ENCODE data around the gene TRIM38.

The TRIM38 gene

DNA sequence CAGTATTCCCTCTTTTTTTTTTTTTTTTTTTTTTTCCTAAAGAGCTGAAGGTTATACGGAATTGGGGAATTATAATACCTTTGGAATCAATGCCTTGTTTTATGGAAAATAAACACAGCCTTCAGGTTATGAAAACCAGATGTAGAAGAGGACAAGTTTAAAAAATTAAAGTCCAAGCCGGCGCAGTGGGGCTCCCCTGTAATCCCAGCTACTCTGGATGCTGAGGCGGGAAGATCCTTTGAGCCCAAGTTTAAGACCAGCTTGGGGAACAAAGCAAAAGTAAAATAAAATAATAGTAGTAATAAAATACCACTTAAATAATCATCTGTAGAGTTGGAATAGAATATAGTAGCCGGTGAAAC lies 57.3 kb downstream of the TRIM38 start:
- Mint-ChIP-seq H3K4me3 (peak overlapping the region; percentile 93), H3K27me3 (no peaks in the 10 kb centered on the region), H3K27ac (peak overlapping the region; percentile 99), H3K36me3 (no peaks in the 10 kb centered on the region), H3K4me1 (ENCODE audit: low read depth) (peaks cover 31% of the 10 kb centered on the region), H3K9me3 (ENCODE audit: low read depth) (no peaks in the 10 kb centered on the region)

- peaks cover 33% of the 10 kb centered on the region for H3K4me1 Mint-ChIP-seq (ENCODE audit: low read depth)
- H3K9me3 Mint-ChIP-seq (ENCODE audit: low read depth) = no peaks in the 10 kb centered on the region
- peak overlapping the region; percentile 99 for H3K27ac Mint-ChIP-seq
- H3K36me3 Mint-ChIP-seq = no peaks in the 10 kb centered on the region
- no peaks in the 10 kb centered on the region for H3K27me3 Mint-ChIP-seq
- peak overlapping the region; percentile 93 for H3K4me3 Mint-ChIP-seq
Observed at GRCh38 chr6:26020329-26021000, 57.9 kb downstream of the TRIM38 start.

DNA sequence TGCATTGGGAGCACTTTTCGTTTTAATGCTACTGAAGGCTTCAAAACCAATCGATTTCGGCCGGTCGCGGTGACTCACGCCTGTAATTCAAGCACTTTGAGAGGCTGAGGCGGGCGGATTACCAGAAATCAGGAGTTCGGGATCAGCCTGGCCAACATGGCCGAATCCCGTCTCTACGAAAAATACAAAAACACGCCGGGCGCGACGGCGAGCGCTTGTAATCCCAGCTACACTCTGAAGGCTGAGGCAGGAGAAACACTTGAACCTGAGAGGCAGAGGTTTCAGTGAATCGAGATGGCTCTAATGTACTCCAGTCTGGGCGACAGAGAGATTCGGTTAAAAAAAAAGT lies 58.4 kb downstream of the TRIM38 start:
- Mint-ChIP-seq H3K9me3 (ENCODE audit: low read depth) (no peaks in the 10 kb centered on the region), H3K4me3 (peak overlapping the region; percentile 93), H3K27me3 (no peaks in the 10 kb centered on the region), H3K36me3 (no peaks in the 10 kb centered on the region), H3K4me1 (ENCODE audit: low read depth) (peaks cover 38% of the 10 kb centered on the region), H3K27ac (peak overlapping the region; percentile 99)

DNA sequence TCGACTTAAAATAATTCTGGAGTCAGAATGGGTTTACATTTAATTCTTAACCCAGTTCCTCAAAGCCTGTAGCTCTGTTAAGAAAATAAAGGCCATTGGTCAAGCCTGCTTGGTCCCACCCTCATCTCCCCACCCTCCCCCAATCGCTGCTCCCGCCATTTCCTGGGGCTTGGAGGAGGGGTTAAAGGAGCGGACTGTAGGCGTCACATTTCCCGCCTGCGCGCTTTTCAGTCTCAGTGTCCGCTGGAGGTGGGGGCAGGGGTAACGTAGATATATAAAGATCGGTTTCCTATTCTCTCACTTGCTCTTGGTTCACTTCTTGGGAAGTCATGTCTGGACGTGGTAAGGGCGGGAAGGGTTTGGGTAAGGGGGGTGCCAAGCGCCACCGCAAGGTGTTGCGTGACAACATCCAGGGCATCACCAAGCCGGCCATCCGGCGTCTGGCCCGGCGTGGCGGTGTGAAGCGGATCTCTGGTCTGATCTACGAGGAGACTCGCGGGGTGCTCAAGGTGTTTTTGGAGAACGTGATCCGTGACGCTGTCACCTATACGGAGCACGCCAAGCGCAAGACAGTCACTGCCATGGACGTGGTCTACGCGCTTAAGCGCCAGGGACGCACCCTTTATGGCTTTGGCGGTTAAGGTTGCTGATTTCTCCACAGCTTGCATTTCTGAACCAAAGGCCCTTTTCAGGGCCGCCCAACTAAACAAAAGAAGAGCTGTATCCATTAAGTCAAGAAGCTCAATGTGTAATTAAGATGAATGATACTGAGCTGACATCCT lies 58.9 kb downstream of the TRIM38 start:
- peak overlapping the region; percentile 99 for H3K27ac Mint-ChIP-seq
- H3K27me3 Mint-ChIP-seq = no peaks in the 10 kb centered on the region
- no peaks in the 10 kb centered on the region for H3K9me3 Mint-ChIP-seq (ENCODE audit: low read depth)
- peak overlapping the region; percentile 93 for H3K4me3 Mint-ChIP-seq
- no peaks in the 10 kb centered on the region for H3K36me3 Mint-ChIP-seq
- H3K4me1 Mint-ChIP-seq (ENCODE audit: low read depth) = peaks cover 43% of the 10 kb centered on the region

- no peaks in the 10 kb centered on the region for H3K27me3 Mint-ChIP-seq
- H3K4me1 Mint-ChIP-seq (ENCODE audit: low read depth) = peaks cover 47% of the 10 kb centered on the region
- H3K36me3 Mint-ChIP-seq = no peaks in the 10 kb centered on the region
- H3K9me3 Mint-ChIP-seq (ENCODE audit: low read depth) = no peaks in the 10 kb centered on the region
- H3K4me3 Mint-ChIP-seq = peak overlapping the region; percentile 93
- H3K27ac Mint-ChIP-seq = peak overlapping the region; percentile 99
Observed at GRCh38 chr6:26022132-26022472, 59.5 kb downstream of the TRIM38 start.

- H3K36me3 Mint-ChIP-seq = no peaks in the 10 kb centered on the region
- no peaks in the 10 kb centered on the region for H3K9me3 Mint-ChIP-seq (ENCODE audit: low read depth)
- H3K27me3 Mint-ChIP-seq = no peaks in the 10 kb centered on the region
- peak overlapping the region; percentile 99 for H3K27ac Mint-ChIP-seq
- H3K4me3 Mint-ChIP-seq = peak overlapping the region; percentile 93
- peaks cover 47% of the 10 kb centered on the region for H3K4me1 Mint-ChIP-seq (ENCODE audit: low read depth)
Observed at GRCh38 chr6:26022737-26023136, 60.1 kb downstream of the TRIM38 start.

DNA sequence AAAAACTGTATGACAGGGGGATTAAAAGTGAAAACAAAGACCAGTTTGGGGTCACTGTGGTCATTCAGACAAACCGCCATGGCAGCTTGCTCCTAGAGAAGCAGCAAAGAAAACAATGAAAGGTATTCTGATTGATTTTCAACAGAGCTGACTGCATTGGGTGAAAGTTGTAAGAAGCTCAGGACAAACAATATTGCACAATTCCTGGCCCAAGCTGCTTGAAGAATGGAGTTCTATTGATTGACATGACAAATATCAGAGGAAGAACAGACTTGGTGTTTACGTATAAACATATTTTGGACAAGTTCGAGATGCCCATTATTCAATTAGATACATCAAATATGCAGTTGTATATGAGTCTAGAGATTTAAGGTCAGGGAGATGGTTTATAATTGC lies 62.0 kb downstream of the TRIM38 start:
- Mint-ChIP-seq H3K9me3 (ENCODE audit: low read depth) (no peaks in the 10 kb centered on the region), H3K36me3 (no peaks in the 10 kb centered on the region), H3K4me1 (ENCODE audit: low read depth) (peaks cover 42% of the 10 kb centered on the region), H3K4me3 (no peak overlapping the region), H3K27ac (peak overlapping the region; percentile 68), H3K27me3 (no peaks in the 10 kb centered on the region)

GRCh38 chr6:26025047-26025893 lies 62.7 kb downstream of the TRIM38 start:
- Mint-ChIP-seq H3K27me3 (no peaks in the 10 kb centered on the region), H3K4me3 (peak overlapping the region; percentile 91), H3K27ac (peak overlapping the region; percentile 98), H3K4me1 (ENCODE audit: low read depth) (peaks cover 41% of the 10 kb centered on the region), H3K36me3 (no peaks in the 10 kb centered on the region), H3K9me3 (ENCODE audit: low read depth) (no peaks in the 10 kb centered on the region)

DNA sequence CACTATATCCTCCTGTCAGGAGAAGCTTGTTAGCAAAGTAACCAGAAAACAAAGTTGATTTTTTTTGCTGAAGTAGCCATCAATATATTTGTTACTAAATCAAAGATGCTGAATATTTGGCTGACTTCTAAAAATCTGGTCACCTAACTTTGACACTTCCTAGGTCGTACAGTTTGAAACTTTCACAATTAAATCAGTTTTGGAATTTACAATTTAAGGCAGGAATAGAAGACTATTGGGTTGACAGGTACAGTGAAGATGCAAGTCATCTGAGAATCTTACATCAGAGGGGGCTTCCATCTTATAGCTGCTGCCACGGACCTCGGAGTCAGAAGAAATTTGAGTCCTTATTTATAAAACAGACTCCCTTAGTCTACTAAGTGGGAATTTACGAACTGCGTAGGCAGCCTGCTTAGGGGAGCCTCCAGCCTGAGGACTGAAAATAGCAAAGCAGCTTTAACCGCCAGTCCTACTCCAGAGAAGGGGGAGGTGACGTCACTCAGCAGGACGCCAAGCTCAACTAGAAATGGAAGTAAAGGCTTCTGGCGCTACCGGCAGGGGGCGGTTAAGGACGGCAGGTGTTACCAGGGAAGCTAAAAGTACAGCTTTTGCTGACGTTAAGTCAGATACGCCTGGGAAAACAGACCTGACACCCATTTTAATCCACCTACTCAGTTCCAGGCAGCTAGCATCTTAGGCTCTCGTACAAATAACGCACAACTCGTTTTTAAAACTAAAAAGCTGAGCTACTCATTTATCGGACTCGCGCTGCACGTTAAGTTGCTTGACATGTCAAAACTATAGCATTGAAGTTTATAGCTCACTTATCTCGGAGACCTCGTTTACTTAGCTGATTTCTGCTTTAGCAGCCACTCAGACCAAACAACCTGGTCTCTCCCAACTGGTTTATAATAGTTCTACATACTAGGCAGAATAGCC lies 63.6 kb downstream of the TRIM38 start:
- peak overlapping the region; percentile 98 for H3K27ac Mint-ChIP-seq

GRCh38 chr6:26026833-26027490 lies 64.4 kb downstream of the TRIM38 start:
- Mint-ChIP-seq H3K9me3 (ENCODE audit: low read depth) (no peaks in the 10 kb centered on the region), H3K27me3 (no peaks in the 10 kb centered on the region), H3K36me3 (no peaks in the 10 kb centered on the region), H3K27ac (peak overlapping the region; percentile 98), H3K4me1 (ENCODE audit: low read depth) (peaks cover 42% of the 10 kb centered on the region), H3K4me3 (peak overlapping the region; percentile 91)

More for the DNA sequence above, 63.6 kb downstream of the TRIM38 start:
- Mint-ChIP-seq H3K4me1 (ENCODE audit: low read depth) (peaks cover 39% of the 10 kb centered on the region), H3K36me3 (no peaks in the 10 kb centered on the region), H3K4me3 (peak overlapping the region; percentile 91), H3K9me3 (ENCODE audit: low read depth) (no peaks in the 10 kb centered on the region), H3K27me3 (no peaks in the 10 kb centered on the region)

GRCh38 chr6:26027491-26028211 lies 65.0 kb downstream of the TRIM38 start:
- Mint-ChIP-seq H3K27ac (peak overlapping the region; percentile 98), H3K4me3 (peak overlapping the region; percentile 91), H3K9me3 (ENCODE audit: low read depth) (no peaks in the 10 kb centered on the region), H3K27me3 (no peaks in the 10 kb centered on the region), H3K36me3 (no peaks in the 10 kb centered on the region), H3K4me1 (ENCODE audit: low read depth) (peaks cover 42% of the 10 kb centered on the region)

DNA sequence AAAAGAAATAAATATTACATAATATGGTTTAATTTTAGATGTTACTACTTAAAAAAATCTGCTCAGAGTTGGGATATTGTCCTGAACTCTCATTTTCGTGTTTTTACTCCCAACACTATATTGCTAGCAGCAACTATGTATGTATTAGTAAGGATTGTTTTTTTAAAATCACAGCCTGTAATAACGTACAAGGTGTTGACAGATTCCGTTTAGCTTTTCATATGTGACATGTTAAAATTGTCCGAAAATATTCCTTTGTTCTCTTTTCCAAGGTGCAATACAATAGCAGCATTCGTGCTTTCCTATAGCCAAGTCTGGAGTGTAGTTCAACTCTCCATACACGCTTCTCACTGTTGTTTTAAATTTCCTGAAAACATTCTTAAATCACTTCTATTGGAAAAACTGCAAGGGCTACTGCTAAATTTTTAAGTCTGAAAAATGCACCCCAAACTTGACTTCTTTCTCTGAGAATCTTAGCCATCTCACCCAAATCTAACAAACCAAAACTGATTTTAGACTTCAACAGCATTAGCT lies 65.7 kb downstream of the TRIM38 start:
- no peaks in the 10 kb centered on the region for H3K27me3 Mint-ChIP-seq
- no peak overlapping the region for H3K4me3 Mint-ChIP-seq
- no peaks in the 10 kb centered on the region for H3K9me3 Mint-ChIP-seq (ENCODE audit: low read depth)
- H3K4me1 Mint-ChIP-seq (ENCODE audit: low read depth) = peaks cover 47% of the 10 kb centered on the region
- no peaks in the 10 kb centered on the region for H3K36me3 Mint-ChIP-seq
- peak overlapping the region; percentile 98 for H3K27ac Mint-ChIP-seq
